H1 (cell line): ENCODE data around the gene SLC41A2.

ENCODE experiments used
- CBX5 ChIP-seq: fragments of 300-800, 300-1000 bp; sonication (generic); IDR thresholded peaks from 2 replicates; pipeline ENCODE4 v1.7.1; 2016; ENCODE audit warnings: antibody characterized with exemption, low read length, low read depth
- EP300 ChIP-seq, 2 experiments: IDR thresholded peaks; 1 replicate in 1 of 2; 2 replicates in 1 of 2; pipeline ENCODE4 v1.6.1; 2011 to 2012; ENCODE audit warnings: low read depth in 2 of 2, low read length in 2 of 2, mild to moderate bottlenecking in 2 of 2, borderline replicate concordance in 1 of 2, inconsistent platforms in 1 of 2, moderate library complexity in 1 of 2
- SUZ12 ChIP-seq: fragments of 200-600 bp; sonication (generic); IDR thresholded peaks from 2 replicates; pipeline ENCODE4 v1.6.1; 2012; ENCODE audit warnings: mild to moderate bottlenecking, inconsistent platforms, low read length, moderate library complexity, mixed read lengths
- TAF1 ChIP-seq: IDR thresholded peaks from 2 replicates; pipeline ENCODE4 v1.6.1; 2011; ENCODE audit warnings: mild to moderate bottlenecking, low read depth, low read length
- TEAD4 ChIP-seq: IDR thresholded peaks from 2 replicates; pipeline ENCODE4 v1.6.1; 2012; ENCODE audit warnings: low read depth, low read length, inconsistent platforms, mixed read lengths
- ZNF274 ChIP-seq: IDR thresholded peaks from 2 replicates; pipeline ENCODE4 v1.7.0; 2012; ENCODE audit warnings: low read length, borderline replicate concordance; ENCODE audit errors: extremely low read depth

DNA sequence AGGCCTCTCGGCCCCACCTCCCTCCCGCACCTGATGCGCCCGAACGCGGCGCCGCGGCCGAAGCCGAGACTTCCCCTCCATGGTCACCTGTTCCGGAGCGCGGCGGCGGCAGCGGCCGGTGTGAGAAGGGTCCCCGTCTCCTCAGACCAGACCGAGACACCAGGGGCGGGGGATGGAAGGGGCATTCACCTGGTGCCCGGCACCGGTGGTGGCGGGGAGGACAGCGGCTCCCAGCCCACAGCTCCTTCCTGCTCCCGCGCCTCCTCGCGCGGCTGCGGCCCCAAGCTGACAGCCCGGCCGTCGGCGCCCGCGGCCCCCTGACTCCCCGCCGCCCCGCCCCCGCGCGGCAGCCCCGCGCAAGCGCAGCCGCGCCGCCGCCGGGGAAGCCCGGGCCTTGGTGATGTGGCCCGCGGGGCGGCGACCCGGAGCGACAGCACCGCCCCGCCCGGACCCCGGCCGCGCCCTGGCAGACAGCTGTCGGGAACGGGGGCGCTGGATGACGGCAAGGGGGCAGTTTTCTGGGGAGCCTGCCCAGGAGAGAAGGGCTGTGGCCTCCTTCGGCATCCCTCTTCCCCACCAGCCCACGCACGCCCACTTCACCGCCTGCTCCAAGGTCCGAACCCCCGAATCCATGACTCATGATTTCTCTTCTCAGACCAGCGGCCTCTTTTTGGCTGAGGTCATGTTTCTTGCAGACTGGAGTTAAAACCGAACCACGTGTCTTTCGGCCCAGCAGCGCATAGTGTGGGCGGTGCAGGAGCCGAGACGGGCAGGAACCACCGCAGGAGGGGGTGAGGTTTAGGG is at the start of gene SLC41A2:
- TF ChIP-seq TEAD4 (no peak), SUZ12 (no peak), ZNF274 (no peak), CBX5 (no peak), TAF1 (no peak), EP300 (IDR thresholded peaks at IDR 0.05; ENCODE audit: borderline replicate concordance in 1 of 2, low read depth in 2 of 2, low read length in 2 of 2) (no peak)
